DMS114 treated with DMSO at 0.1 percent for 48 hours (cell line): Measurements from ENCODE around the gene OR7A5.
"Not testable (repeated sequence)": the region's sequence is repeated elsewhere in the genome, so short reads cannot be mapped to it uniquely, and the experiment has no call there.

Experiments
- DNase-seq: peaks from one replicate; lab custom pipeline; 2025; ENCODE audit not compliant: unreplicated experiment; lab: John Stamatoyannopoulos, UW

The OR7A5 gene

GRCh38 chr19:14785102-14785793 is 49.7 kb downstream of the OR7A5 start:
- DNase-seq, result not testable (repeated sequence)

GRCh38 chr19:14784730-14785101 is 50.3 kb downstream of the OR7A5 start:
- DNase-seq, result not testable (repeated sequence)

GRCh38 chr19:14783410-14783998 is 51.5 kb downstream of the OR7A5 start:
- not testable (repeated sequence) for DNase-seq

- DNase-seq, result no peak
These were observed 52.2 kb downstream of the OR7A5 start for GRCh38 chr19:14782626-14783409.

GRCh38 chr19:14781713-14782536 is 53.1 kb downstream of the OR7A5 start:
- DNase-seq, result not testable (repeated sequence)

GRCh38 chr19:14780622-14781225 is 54.3 kb downstream of the OR7A5 start:
- DNase-seq, result not testable (repeated sequence)

GRCh38 chr19:14779151-14779550 is 55.8 kb downstream of the OR7A5 start:
- DNase-seq, result no peak

- DNase-seq, result not testable (repeated sequence)
These were observed 56.7 kb downstream of the OR7A5 start, which contains the start of gene ADGRE2 for GRCh38 chr19:14778110-14778845. Gene ADGRE2, minus strand, starts transcription at chr19:14778560. Its CDS starts 1,804 bp downstream, at chr19:14776756.

GRCh38 chr19:14777645-14778044 is 57.3 kb downstream of the OR7A5 start:
- not testable (repeated sequence) for DNase-seq
